BLaER1 treated with 17β-estradiol and CSF1 and Interleukin-3, amounts not matched to agents 10 nM and 100 nM (cell line): Measurements from ENCODE around the gene CREB5.
A peak's percentile ranks its signal among the peaks of the same experiment; 100 is the strongest.

Experiments
- H3K27ac ChIP-seq, 11 experiments: shearing (Covaris generic); formaldehyde crosslinking; 2 replicates each; pipeline ENCODE4 v1.8.1; 2022
- H3K27me3 ChIP-seq, 11 experiments: shearing (Covaris generic); formaldehyde crosslinking; 2 replicates each; pipeline ENCODE4 v1.8.1; 2022
- H3K36me3 ChIP-seq, 11 experiments: shearing (Covaris generic); formaldehyde crosslinking; 2 replicates each; pipeline ENCODE4 v1.8.1; 2022
- H3K4me1 ChIP-seq, 10 experiments: shearing (Covaris generic); formaldehyde crosslinking; 2 replicates each; pipeline ENCODE4 v1.8.1; 2022
- H3K4me2 ChIP-seq, 11 experiments: shearing (Covaris generic); formaldehyde crosslinking; 2 replicates each; pipeline ENCODE4 v1.8.1; 2022
- H3K4me3 ChIP-seq, 10 experiments: shearing (Covaris generic); formaldehyde crosslinking; 2 replicates each; pipeline ENCODE4 v1.8.1; 2022
- H3K9ac ChIP-seq, 11 experiments: shearing (Covaris generic); formaldehyde crosslinking; 2 replicates each; pipeline ENCODE4 v1.8.1; 2022
- H3K9me3 ChIP-seq, 11 experiments: shearing (Covaris generic); formaldehyde crosslinking; replicated peaks in 1 of 11; 2 replicates each; pipeline ENCODE4 v1.8.1; 2022
- H4K20me1 ChIP-seq, 11 experiments: shearing (Covaris generic); formaldehyde crosslinking; 2 replicates each; pipeline ENCODE4 v1.8.1; 2022
- Cebpa-rat ChIP-seq, 11 experiments: shearing (Covaris generic); IDR thresholded peaks; 2 replicates each; pipeline ENCODE4 v1.8.1; 2022

Gene CREB5

DNA sequence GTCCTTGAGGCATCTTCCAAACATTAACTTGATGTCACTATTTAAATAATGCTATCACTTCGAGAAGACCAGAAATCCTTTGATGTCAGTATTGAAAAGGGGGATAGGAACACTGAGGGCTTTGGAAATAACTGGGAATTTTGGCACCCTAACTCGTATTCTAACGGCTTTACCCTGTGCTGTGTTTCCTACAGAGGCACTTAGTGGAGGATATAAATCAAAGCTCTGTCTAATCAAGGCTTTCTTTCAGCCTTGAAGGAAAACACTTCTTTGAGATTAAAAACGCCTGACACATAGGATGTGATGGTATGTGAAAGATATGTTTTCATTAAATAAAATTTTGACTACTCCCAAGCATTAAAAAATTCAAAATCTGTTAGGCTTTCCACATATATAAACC is 62.3 kb downstream of the CREB5 start:
- Histone ChIP-seq H3K36me3 (no peaks in the 10 kb centered on the region), H3K4me1 (peaks cover 3 to 13% (median 9%) of the 10 kb centered on the region in 10 experiments; a peak in 16 of 20 replicates), H3K9ac (no peak overlapping the region), H3K9me3 (peaks cover 0 to 18% (median 0%) of the 10 kb centered on the region in 11 experiments; a peak in 5 of 22 replicates), H3K27ac (no peak overlapping the region), H3K4me3 (no peak overlapping the region), H4K20me1 (no peaks in the 10 kb centered on the region), H3K27me3 (no peaks in the 10 kb centered on the region), H3K4me2 (no peak overlapping the region)
- no peak for TF ChIP-seq Cebpa-rat (IDR thresholded peaks at IDR 0.05)

DNA sequence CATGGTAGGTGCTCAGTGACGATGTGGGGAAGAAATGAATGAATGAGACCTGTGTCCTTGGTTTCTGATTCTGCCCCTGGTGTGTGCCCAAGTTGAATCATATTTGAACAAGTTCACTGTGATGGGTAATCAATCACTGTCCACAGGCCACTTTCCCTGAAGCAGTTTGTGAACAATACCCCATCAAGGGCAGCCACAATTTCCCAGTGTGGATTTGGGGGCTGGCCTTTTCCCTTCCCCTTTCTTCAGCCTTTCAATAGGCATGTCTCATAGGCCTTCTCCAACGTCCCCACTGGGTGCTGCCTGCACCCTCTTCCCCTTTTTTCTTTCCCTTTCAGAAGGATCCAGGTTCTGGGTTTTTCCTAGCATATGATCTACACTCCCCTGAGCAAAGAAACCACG is 64.7 kb downstream of the CREB5 start:
- H3K27ac ChIP-seq: no peak overlapping the region
- no peak overlapping the region for H3K4me3 ChIP-seq
- no peaks in the 10 kb centered on the region for H3K27me3 ChIP-seq

DNA sequence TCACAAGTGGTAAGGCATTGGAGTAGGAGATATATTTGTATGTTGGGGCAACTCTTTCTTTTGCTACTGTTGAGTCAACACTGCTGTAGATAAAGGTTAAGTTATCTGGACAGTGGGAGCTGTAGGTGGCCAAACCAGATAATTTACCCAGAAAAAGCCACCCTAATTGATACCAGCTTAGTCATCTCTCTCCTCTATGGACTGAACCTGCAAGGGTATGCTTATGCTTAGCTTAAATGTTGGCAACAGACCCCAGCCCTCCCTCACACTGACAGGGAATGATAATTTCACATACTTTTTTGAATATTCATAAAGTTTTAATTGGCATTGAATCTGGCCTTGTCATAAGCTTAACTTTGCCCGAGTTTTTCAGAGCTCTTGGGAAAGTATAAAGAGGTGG is 66.3 kb downstream of the CREB5 start:
- Histone ChIP-seq H3K4me3 (no peak overlapping the region), H3K27me3 (no peaks in the 10 kb centered on the region), H3K36me3 (no peaks in the 10 kb centered on the region), H3K9ac (no peak overlapping the region), H4K20me1 (no peaks in the 10 kb centered on the region), H3K9me3 (peaks cover 0 to 18% (median 0%) of the 10 kb centered on the region in 11 experiments; a peak in 5 of 22 replicates), H3K4me1 (peaks cover 29 to 53% (median 46%) of the 10 kb centered on the region in 10 experiments), H3K4me2 (peak overlapping the region in 3 of 11 experiments; percentile 82 to 88 (median 85); a peak in 2 of 22 replicates), H3K27ac (no peak overlapping the region)
- TF ChIP-seq Cebpa-rat (IDR thresholded peaks at IDR 0.05): no peak

More for the DNA sequence above, 64.7 kb downstream of the CREB5 start:
- H3K9me3 ChIP-seq: peaks cover 0 to 18% (median 0%) of the 10 kb centered on the region in 11 experiments; a peak in 5 of 22 replicates
- TF ChIP-seq Cebpa-rat (IDR thresholded peaks at IDR 0.05): no peak
- peak overlapping the region in 4 of 11 experiments; percentile 10 to 19 (median 16); a peak in 5 of 22 replicates for H3K4me2 ChIP-seq
- H3K9ac ChIP-seq: no peak overlapping the region
- no peaks in the 10 kb centered on the region for H3K36me3 ChIP-seq
- peaks cover 27 to 37% (median 30%) of the 10 kb centered on the region in 10 experiments for H3K4me1 ChIP-seq
- no peaks in the 10 kb centered on the region for H4K20me1 ChIP-seq

DNA sequence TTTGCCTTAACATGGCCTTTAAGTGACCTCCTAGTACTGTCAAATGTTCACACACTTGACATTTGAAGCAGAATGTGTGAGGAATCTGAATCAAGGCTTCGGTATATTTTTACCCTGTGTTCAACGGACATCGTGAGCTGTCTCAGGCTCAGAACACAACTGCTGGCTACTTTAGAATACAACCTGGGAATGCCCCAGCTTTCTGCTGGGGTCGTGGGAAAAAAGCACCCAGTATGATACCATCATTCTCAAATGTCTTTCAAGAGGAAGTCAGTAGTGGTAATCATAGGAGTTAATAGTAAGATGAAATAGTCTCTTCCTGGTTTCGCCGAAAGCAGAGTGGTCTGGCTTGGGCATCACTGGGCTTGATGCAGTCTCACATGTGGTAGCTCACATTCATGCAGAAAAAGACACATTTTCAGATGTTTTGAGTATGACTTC is 67.2 kb downstream of the CREB5 start:
- H3K4me1 ChIP-seq: peaks cover 29 to 58% (median 49%) of the 10 kb centered on the region in 10 experiments
- TF ChIP-seq Cebpa-rat (IDR thresholded peaks at IDR 0.05): no peak
- H3K4me3 ChIP-seq: no peak overlapping the region
- no peaks in the 10 kb centered on the region for H3K27me3 ChIP-seq
- peak overlapping the region in 8 of 11 experiments; percentile 5 to 88 (median 84); a peak in 14 of 22 replicates for H3K4me2 ChIP-seq
- peaks cover 0 to 18% (median 0%) of the 10 kb centered on the region in 11 experiments; a peak in 6 of 22 replicates for H3K9me3 ChIP-seq
- H3K36me3 ChIP-seq: no peaks in the 10 kb centered on the region
- H3K9ac ChIP-seq: no peak overlapping the region
- no peak overlapping the region for H3K27ac ChIP-seq
- H4K20me1 ChIP-seq: no peaks in the 10 kb centered on the region

DNA sequence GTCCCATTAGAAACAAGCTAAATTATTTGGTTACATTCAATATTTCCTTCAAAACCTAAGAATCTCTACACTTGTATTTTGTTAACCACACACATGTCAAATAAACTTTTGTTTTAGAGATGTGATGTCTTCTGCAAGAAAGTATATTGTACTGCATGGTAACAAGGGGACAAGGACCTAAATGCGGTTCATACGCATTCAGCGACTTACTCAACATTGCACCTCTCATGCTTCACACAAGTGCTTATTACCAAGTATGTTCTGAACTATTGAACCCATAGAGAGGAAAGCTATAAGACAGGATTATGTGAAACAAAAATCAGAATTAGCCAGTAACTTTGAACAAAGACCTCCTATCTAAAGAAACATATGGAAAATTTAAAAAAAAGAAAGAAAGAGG is 68.3 kb downstream of the CREB5 start:
- Histone ChIP-seq H4K20me1 (no peaks in the 10 kb centered on the region), H3K4me1 (peaks cover 29 to 58% (median 49%) of the 10 kb centered on the region in 10 experiments), H3K9me3 (peaks cover 0 to 21% (median 4%) of the 10 kb centered on the region in 11 experiments; a peak in 8 of 22 replicates), H3K27ac (peak overlapping the region in 7 of 11 experiments; percentile 55 to 72 (median 69); a peak in 13 of 22 replicates), H3K4me2 (peak overlapping the region; percentile 50 to 88 (median 84); a peak in 21 of 22 replicates), H3K9ac (peak overlapping the region in 6 of 11 experiments; percentile 9 to 63 (median 53); a peak in 7 of 22 replicates), H3K4me3 (peak overlapping the region in 4 of 10 experiments; percentile 26 to 38 (median 30); a peak in 5 of 20 replicates), H3K27me3 (no peaks in the 10 kb centered on the region), H3K36me3 (no peaks in the 10 kb centered on the region)
- TF ChIP-seq Cebpa-rat (IDR thresholded peaks at IDR 0.05): no peak

DNA sequence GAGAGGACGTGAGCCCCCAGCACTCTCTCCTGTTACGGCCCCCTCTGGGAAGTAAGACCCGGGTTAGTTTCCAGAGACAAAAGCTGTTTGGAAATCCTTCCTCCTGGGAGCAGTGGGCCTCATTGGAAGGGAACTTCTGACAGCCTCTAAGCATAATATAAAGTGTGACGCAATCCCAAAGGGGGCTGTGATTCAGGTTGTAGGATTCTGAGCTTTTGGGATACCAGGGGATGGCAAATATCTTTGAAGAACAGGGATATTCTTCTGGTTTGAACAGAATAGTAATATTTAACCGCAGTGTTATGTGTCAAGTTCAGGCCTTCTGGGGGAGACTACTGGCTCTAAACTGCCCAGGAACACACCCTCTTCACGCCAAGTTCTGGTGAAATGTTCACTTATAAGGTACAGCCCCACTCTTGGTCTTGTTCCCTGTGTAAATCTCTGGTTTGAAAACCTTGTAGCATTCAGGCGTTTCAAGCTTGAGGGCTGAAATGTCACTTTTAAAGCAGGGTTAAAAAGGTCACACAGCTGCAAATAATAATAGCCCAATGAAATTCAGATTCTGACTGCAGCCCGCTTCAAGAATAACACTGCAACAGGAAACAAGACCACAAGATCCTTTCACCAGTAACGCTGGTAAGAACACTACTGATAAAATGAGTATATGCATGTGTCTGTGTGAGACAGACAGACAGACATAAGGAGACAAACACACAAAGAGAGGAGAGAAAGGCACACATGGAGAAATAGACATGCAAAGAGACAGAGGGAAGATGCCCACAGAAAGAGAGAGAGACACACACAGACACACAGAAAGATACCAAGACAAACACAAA is 69.0 kb downstream of the CREB5 start:
- H3K36me3 ChIP-seq: no peaks in the 10 kb centered on the region
- no peaks in the 10 kb centered on the region for H3K27me3 ChIP-seq
- peak overlapping the region in 10 of 11 experiments; percentile 6 to 63 (median 44); a peak in 14 of 22 replicates for H3K9ac ChIP-seq
- H3K27ac ChIP-seq: peak overlapping the region in 8 of 11 experiments; percentile 21 to 72 (median 62); a peak in 16 of 22 replicates
- peaks cover 0 to 21% (median 4%) of the 10 kb centered on the region in 11 experiments; a peak in 8 of 22 replicates for H3K9me3 ChIP-seq
- peak in 9 of 11 experiments; percentile 10 to 89 (median 65); a peak in 9 of 22 replicates for TF ChIP-seq Cebpa-rat (IDR thresholded peaks at IDR 0.05)
- peak overlapping the region in 7 of 10 experiments; percentile 1 to 38 (median 29); a peak in 7 of 20 replicates for H3K4me3 ChIP-seq
- H3K4me1 ChIP-seq: peaks cover 29 to 58% (median 49%) of the 10 kb centered on the region in 10 experiments
- peak overlapping the region; percentile 50 to 88 (median 84) for H3K4me2 ChIP-seq
- H4K20me1 ChIP-seq: no peaks in the 10 kb centered on the region

DNA sequence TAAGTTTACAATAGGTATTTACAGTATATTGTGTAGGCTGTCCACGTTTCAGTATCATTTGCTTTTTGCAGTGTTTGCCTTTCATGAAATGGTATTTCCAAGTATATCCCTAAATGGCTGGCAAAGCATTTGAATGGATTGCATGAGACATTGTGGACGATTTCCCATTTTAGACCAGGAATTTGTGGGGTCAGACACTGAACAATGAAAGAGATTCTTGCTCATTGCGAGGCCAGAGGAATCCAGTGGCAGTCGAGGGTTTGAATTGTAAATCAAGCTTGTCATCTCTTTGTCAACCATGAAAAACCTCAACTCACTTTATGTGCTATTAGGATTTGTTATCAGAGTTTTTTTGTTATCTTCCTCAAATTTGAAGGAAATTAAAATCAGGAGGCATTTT is 70.8 kb downstream of the CREB5 start:
- H3K9ac ChIP-seq: no peak overlapping the region
- TF ChIP-seq Cebpa-rat (IDR thresholded peaks at IDR 0.05): no peak
- no peaks in the 10 kb centered on the region for H3K36me3 ChIP-seq
- H3K27ac ChIP-seq: peak overlapping the region in 2 of 11 experiments; percentile 12 to 25; a peak in 1 of 22 replicates
- H3K9me3 ChIP-seq: peaks cover 0 to 26% (median 13%) of the 10 kb centered on the region in 11 experiments; a peak in 10 of 22 replicates
- peak overlapping the region in 9 of 11 experiments; percentile 76 to 88 (median 85); a peak in 16 of 22 replicates for H3K4me2 ChIP-seq
- H4K20me1 ChIP-seq: no peaks in the 10 kb centered on the region
- H3K4me3 ChIP-seq: no peak overlapping the region
- no peaks in the 10 kb centered on the region for H3K27me3 ChIP-seq
- peaks cover 19 to 70% (median 53%) of the 10 kb centered on the region in 10 experiments for H3K4me1 ChIP-seq

DNA sequence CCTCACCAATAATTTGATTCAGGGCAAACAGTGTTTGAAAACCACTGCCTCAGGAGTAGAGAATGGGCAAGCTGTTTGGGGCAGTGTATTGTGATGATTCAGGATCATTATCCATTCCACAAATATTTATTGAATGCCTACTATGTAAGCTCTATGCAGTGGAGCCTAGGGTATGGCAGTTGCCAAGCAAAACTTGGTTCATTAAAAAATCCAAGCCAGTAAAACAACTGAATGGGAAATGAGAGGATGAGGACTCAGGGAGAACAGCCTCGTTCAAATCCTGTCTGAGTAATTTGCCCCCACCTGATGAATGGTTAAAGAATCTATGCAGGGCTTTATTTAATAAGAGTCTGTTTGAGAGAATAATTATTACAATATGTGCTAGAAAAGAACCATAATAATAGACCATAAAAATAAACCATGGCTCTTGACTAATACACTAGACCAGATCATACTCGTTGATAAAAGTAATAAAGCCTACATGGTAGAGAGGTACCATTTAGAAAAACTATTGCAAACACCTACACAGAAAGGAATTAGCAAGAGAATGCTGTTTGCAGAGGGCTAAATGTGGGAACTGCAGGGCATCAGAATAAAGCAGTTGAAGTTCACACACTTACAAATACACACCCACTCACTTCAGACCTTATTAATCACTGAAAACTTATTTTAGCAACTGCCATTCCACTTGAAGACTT is 71.7 kb downstream of the CREB5 start:
- Histone ChIP-seq H3K4me1 (peaks cover 25 to 72% (median 62%) of the 10 kb centered on the region in 10 experiments), H3K27ac (no peak overlapping the region), H3K9me3 (peaks cover 0 to 24% (median 13%) of the 10 kb centered on the region in 11 experiments; a peak in 11 of 22 replicates), H3K9ac (no peak overlapping the region), H3K4me3 (no peak overlapping the region), H4K20me1 (no peaks in the 10 kb centered on the region), H3K36me3 (no peaks in the 10 kb centered on the region), H3K27me3 (no peaks in the 10 kb centered on the region), H3K4me2 (peak overlapping the region in 8 of 11 experiments; percentile 76 to 88 (median 85); a peak in 11 of 22 replicates)
- TF ChIP-seq Cebpa-rat (IDR thresholded peaks at IDR 0.05): no peak
